HEK293T (cell line): ENCODE measurements around the gene TLE2.

ENCODE experiments used
- ARNT ChIP-seq: fragments of 450-650 bp; IDR thresholded peaks from 2 replicates; pipeline ENCODE4 v1.6.1; 2017; ENCODE audit warnings: mild to moderate bottlenecking
- BHLHE40 ChIP-seq: fragments of 450-650 bp; IDR thresholded peaks from 2 replicates; pipeline ENCODE4 v1.6.1; 2016; ENCODE audit warnings: mild to moderate bottlenecking, moderate library complexity, borderline replicate concordance
- CTBP1 ChIP-seq: fragments of 450-650 bp; IDR thresholded peaks from 2 replicates; pipeline ENCODE4 v1.6.1; 2016; ENCODE audit warnings: borderline replicate concordance
- ELF4 ChIP-seq: fragments of 450-650 bp; IDR thresholded peaks from 2 replicates; pipeline ENCODE4 v1.6.1; 2017; ENCODE audit warnings: antibody characterized with exemption
- FOXA1 ChIP-seq: fragments of 450-650 bp; IDR thresholded peaks from 2 replicates; pipeline ENCODE4 v1.6.1; 2016; ENCODE audit warnings: mild to moderate bottlenecking
- FOXK2 ChIP-seq: fragments of 450-650 bp; IDR thresholded peaks from 2 replicates; pipeline ENCODE4 v1.6.1; 2016; ENCODE audit warnings: mild to moderate bottlenecking
- FOXM1 ChIP-seq: fragments of 450-650 bp; IDR thresholded peaks from 2 replicates; pipeline ENCODE4 v1.6.1; 2017; ENCODE audit warnings: mild to moderate bottlenecking, borderline replicate concordance
- HDGF ChIP-seq: fragments of 450-650 bp; IDR thresholded peaks from 2 replicates; pipeline ENCODE4 v1.6.1; 2017; ENCODE audit warnings: antibody characterized with exemption, borderline replicate concordance
- LEF1 ChIP-seq: fragments of 450-650 bp; IDR thresholded peaks from 2 replicates; pipeline ENCODE4 v1.6.1; 2017; ENCODE audit warnings: mild to moderate bottlenecking, borderline replicate concordance
- SP1 ChIP-seq: fragments of 450-650 bp; IDR thresholded peaks from 2 replicates; pipeline ENCODE4 v1.6.1; 2017
- SUZ12 ChIP-seq: fragments of 450-650 bp; IDR thresholded peaks from 2 replicates; pipeline ENCODE4 v1.6.1; 2016; ENCODE audit warnings: mild to moderate bottlenecking
- TARDBP ChIP-seq: fragments of 450-650 bp; IDR thresholded peaks from 2 replicates; pipeline ENCODE4 v1.6.1; 2016
- TF ChIP-seq, protein P1 (sequence below): fragments of 450-650 bp; IDR thresholded peaks from 2 replicates; pipeline ENCODE4 v1.6.1; 2016

DNA sequence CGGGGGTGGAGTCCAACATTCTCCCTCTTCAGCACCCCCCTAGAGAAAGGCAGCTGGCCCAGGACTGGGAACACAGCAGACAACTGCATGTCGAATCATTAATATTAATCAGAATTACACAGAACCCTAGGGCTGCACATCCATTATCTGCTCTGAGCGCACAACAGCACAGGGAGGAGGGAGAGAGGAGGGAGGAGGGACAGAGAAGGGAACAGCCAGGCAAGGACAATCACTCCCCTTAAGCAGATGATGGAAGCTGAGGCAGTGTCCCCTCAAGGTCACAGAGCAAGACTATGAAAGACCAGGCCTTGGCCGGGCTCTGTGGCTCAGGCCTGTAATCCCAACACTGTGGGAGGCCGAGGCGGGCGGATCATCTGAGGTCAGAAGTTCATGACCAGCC lies 26.0 kb downstream of the TLE2 start:
- TF ChIP-seq FOXK2 (no peak), BHLHE40 (no peak), LEF1 (no peak), SP1 (no peak), CTBP1 (no peak), FOXA1 (no peak), ARNT (no peak), ELF4 (no peak), FOXM1 (no peak), TARDBP (no peak), HDGF (no peak), SUZ12 (no peak)
- TF ChIP-seq, protein P1, sequence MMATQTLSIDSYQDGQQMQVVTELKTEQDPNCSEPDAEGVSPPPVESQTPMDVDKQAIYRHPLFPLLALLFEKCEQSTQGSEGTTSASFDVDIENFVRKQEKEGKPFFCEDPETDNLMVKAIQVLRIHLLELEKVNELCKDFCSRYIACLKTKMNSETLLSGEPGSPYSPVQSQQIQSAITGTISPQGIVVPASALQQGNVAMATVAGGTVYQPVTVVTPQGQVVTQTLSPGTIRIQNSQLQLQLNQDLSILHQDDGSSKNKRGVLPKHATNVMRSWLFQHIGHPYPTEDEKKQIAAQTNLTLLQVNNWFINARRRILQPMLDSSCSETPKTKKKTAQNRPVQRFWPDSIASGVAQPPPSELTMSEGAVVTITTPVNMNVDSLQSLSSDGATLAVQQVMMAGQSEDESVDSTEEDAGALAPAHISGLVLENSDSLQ, result no peak
